BE2C (cell line): ENCODE measurements around the gene CEP41.

Experiments
- DNase-seq: peaks from one replicate; pipeline ENCODE4 v3.0.0-alpha.2; 2020
- H3K27me3 ChIP-seq: fragments of 250-450 bp; sonication (Bioruptor Pico); 2 replicates; pipeline ENCODE4 v1.5.1; 2020; ENCODE audit warnings: mild to moderate bottlenecking
- H3K36me3 ChIP-seq: fragments of 250-450 bp; sonication (Bioruptor Pico); 2 replicates; pipeline ENCODE4 v1.5.1; 2020; ENCODE audit warnings: mild to moderate bottlenecking
- H3K4me1 ChIP-seq: fragments of 250-450 bp; sonication (Bioruptor Pico); 2 replicates; pipeline ENCODE4 v1.5.1; 2020
- H3K4me3 ChIP-seq: 2 replicates; pipeline ENCODE4 v1.5.1; 2011; ENCODE audit warnings: low read depth, low read length
- H3K9me3 ChIP-seq: fragments of 250-450 bp; sonication (Bioruptor Pico); 2 replicates; pipeline ENCODE4 v1.5.1; 2020
- TF ChIP-seq, protein P1 (sequence below): IDR thresholded peaks from 2 replicates; pipeline ENCODE4 v1.5.1; 2012; ENCODE audit warnings: mild to moderate bottlenecking, low read depth, low read length

The CEP41 gene

DNA sequence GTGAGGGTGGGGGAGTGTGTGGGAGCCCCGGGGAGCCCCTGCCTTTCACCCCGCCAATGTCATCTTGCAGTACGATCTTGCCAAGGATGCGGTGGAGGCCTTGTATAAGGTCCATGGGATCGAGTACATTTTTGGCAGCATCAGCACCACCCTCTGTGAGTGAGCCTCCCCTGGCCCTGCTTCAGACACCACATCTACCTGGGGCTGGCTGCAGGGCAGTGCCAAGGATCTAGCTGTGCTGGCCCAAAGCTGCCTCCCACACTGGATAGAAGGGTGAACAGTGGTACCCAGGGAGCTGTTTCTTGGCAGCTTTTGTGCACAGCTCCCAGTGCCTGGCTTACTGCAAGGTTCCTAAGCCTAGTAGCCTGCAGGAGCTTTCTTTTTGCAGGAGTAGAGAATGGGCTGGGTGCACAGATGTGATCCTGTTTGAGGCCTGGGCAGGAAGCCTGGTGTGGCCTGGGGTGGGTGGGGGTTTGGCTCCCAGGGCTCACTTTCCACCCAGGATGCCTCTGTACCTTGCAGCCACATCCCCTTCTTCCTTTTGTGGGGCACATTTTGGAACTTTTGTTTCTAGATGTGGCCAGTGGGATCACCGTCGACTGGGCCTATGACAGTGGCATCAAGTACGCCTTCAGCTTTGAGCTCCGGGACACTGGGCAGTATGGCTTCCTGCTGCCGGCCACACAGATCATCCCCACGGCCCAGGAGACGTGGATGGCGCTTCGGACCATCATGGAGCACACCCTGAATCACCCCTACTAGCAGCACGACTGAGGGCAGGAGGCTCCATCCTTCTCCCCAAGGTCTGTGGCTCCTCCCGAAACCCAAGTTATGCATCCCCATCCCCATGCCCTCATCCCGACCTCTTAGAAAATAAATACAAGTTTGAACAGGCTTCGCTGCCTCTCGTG, 72.7 kb downstream of the CEP41 start:
- TF ChIP-seq, protein P1, sequence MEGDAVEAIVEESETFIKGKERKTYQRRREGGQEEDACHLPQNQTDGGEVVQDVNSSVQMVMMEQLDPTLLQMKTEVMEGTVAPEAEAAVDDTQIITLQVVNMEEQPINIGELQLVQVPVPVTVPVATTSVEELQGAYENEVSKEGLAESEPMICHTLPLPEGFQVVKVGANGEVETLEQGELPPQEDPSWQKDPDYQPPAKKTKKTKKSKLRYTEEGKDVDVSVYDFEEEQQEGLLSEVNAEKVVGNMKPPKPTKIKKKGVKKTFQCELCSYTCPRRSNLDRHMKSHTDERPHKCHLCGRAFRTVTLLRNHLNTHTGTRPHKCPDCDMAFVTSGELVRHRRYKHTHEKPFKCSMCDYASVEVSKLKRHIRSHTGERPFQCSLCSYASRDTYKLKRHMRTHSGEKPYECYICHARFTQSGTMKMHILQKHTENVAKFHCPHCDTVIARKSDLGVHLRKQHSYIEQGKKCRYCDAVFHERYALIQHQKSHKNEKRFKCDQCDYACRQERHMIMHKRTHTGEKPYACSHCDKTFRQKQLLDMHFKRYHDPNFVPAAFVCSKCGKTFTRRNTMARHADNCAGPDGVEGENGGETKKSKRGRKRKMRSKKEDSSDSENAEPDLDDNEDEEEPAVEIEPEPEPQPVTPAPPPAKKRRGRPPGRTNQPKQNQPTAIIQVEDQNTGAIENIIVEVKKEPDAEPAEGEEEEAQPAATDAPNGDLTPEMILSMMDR = no peak
- Histone ChIP-seq H3K36me3 (no peaks in the 10 kb centered on the region), H3K27me3 (no peaks in the 10 kb centered on the region), H3K9me3 (no peaks in the 10 kb centered on the region), H3K4me1 (peaks cover 32% of the 10 kb centered on the region), H3K4me3 (no peak overlapping the region)
- no peak for DNase-seq

DNA sequence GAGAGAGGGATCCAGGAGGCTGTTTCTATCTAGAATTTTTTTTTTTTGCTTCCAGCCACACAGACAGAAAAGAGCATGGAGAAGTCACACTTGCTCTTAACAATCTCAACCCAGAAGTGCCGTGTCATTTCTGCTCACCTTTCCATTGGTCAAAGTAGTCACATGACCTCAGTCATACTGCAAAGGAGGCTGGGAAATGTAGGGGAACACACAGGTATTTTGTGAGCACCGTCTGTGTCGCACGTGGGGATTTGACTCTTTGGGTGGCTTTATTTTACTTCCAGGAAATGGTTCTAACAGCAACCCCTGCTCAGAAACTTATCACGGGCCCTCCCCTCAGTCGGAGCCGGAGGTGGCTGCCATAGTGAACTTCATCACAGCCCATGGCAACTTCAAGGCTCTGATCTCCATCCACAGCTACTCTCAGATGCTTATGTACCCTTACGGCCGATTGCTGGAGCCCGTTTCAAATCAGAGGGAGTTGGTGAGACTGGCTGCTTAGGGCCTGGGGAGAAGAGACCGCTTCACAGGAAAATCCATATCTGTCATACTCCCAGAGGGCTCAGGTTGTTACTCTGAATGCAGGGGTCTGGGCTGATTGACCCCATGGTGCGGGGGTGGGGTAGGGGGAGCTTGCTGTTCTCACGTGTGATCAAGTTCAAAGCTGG, 73.6 kb downstream of the CEP41 start:
- DNase-seq = no peak
- H3K4me3 ChIP-seq = no peak overlapping the region
- peaks cover 25% of the 10 kb centered on the region for H3K4me1 ChIP-seq
- no peaks in the 10 kb centered on the region for H3K27me3 ChIP-seq
- no peaks in the 10 kb centered on the region for H3K36me3 ChIP-seq
- TF ChIP-seq, protein P1 = no peak
- no peaks in the 10 kb centered on the region for H3K9me3 ChIP-seq

DNA sequence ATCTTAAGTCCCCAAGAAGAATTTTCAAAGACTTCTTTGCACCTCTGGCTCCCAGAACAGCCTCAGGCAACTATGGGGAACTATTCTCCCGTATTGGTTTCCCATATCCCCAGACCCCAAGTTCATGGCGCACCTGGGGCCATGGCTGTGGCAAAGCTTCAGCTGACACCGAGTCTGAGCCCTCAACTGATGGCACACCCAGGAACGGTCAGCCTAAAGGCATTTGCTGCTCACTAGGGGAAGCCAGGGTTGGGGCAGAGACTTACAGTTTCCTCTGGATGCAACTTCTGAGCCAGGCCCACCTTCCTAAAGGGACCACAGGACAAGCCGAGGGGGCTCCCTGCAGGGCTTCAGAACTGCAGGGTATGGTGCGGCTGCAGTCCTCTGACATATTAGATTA, 74.3 kb downstream of the CEP41 start:
- Histone ChIP-seq H3K9me3 (no peaks in the 10 kb centered on the region), H3K36me3 (no peaks in the 10 kb centered on the region), H3K4me3 (no peak overlapping the region), H3K4me1 (peaks cover 25% of the 10 kb centered on the region), H3K27me3 (no peaks in the 10 kb centered on the region)
- no peak for DNase-seq
- TF ChIP-seq, protein P1 = no peak

DNA sequence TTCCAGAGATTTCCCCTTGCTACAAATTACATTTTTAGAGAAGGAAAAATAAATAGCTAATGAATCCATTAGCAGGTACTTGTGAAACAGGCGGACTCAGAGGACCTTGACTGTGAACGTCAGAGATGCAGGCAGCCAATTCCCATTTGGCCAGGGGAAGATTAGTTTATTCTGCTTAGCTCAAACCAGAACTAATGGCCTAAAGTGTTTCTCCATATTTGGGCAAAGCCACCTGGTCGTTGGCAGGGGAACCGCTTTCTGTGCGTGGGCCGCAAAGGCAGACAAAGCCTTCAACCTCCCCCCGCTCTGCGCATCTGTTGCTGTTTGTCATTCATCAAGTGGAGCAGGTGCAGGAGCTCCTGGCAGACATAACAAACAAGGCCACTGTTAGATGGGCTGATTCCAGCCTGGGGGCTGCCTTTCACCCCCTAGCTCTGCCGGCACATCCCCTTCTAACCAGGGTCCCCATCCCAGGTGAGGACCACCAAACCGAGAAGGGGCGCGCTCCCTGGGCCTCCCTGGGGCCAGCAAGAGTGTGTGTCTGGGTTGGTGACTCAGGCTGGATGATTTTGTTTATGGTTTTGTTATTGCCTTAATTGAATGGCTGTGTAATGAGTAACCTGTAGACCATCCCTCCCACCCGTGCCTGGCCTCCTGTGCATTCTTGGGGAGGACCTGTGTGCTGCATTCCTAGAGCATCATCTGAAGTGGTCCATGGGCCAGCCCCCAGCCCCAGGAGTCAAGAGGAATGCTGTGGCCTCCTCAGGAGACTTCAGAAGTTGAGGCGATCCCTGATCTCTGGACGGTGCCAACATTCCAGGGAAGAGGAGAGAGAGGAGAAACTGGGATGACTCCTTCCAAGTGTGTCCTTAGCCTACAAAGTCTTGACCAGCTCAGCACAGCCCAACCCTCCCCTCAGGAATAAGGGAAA, 75.0 kb downstream of the CEP41 start:
- TF ChIP-seq, protein P1 = no peak
- H3K9me3 ChIP-seq = no peaks in the 10 kb centered on the region
- H3K36me3 ChIP-seq = no peaks in the 10 kb centered on the region
- peaks cover 25% of the 10 kb centered on the region for H3K4me1 ChIP-seq
- peak; percentile 84 for DNase-seq
- H3K4me3 ChIP-seq = no peak overlapping the region
- no peaks in the 10 kb centered on the region for H3K27me3 ChIP-seq

DNA sequence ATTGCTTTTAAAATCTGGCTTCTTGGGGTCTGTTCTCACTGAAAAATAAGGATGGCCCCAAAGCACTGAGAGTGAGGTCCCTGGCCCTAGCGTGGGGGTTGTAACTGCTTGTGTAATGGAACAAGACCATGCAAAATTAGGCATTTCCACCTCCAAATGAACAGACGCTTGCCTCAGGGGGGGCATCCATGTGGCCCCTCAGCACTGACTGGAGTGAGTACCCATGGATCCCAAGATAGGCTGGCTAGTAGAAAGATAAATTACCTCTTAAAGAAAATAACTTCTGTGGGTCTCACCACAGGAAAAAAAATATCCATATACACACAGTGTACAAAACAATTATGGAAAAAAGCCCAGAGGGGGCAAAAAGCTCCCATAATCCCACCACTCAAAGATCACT, 75.7 kb downstream of the CEP41 start:
- TF ChIP-seq, protein P1 = no peak
- Histone ChIP-seq H3K36me3 (no peaks in the 10 kb centered on the region), H3K4me3 (no peak overlapping the region), H3K4me1 (peaks cover 25% of the 10 kb centered on the region), H3K27me3 (no peaks in the 10 kb centered on the region), H3K9me3 (no peaks in the 10 kb centered on the region)
- DNase-seq = no peak
